K562 (cell line): ENCODE measurements around the gene RALGAPA2.

ENCODE experiments used
- BRCA1 ChIP-seq, 2 experiments: fragments of 450-650 bp in 1 of 2; sonication (generic) in 1 of 2; formaldehyde crosslinking in 1 of 2; IDR thresholded peaks; 2 replicates each; pipeline versions ENCODE4 v1.5.0 to v1.6.1; 2017 to 2020; ENCODE audit warnings: mild to moderate bottlenecking in 1 of 2, missing genetic modification reagents in 1 of 2
- ELF4 ChIP-seq: fragments of 450-650 bp; formaldehyde crosslinking; IDR thresholded peaks from 2 replicates; pipeline ENCODE4 v1.4.0; 2022; ENCODE audit warnings: missing genetic modification characterization
- JUNB ChIP-seq: fragments of 450-650 bp; formaldehyde crosslinking; conservative IDR thresholded peaks from 2 replicates; pipeline ENCODE4 v1.4.0; 2020; ENCODE audit warnings: mild to moderate bottlenecking
- MYC ChIP-seq, 2 experiments: fragments of 250-450 bp in 1 of 2; sonication (Bioruptor Pico) in 1 of 2; IDR thresholded peaks; 2 replicates each; pipeline versions ENCODE4 v1.5.1 to v1.6.1; 2012 to 2021; ENCODE audit warnings: low read depth in 2 of 2, borderline replicate concordance in 1 of 2, improper control_type of control experiment in 1 of 2, low read length in 1 of 2, mild to moderate bottlenecking in 1 of 2, moderate library complexity in 1 of 2
- NR1H2 ChIP-seq: sonication (generic); formaldehyde crosslinking; IDR thresholded peaks from 2 replicates; pipeline ENCODE4 v1.4.0; 2020; ENCODE audit warnings: mild to moderate bottlenecking, missing genetic modification reagents
- NR3C1 ChIP-seq: sonication (generic); formaldehyde crosslinking; IDR thresholded peaks from 2 replicates; pipeline ENCODE4 v1.8.1; 2022; ENCODE audit warnings: missing genetic modification reagents
- POLR2A ChIP-seq: fragments of 450-650 bp; conservative IDR thresholded peaks from 2 replicates; pipeline ENCODE4 v1.6.1; 2016
- RAD21 ChIP-seq, 2 experiments: fragments of 250-450 bp in 1 of 2; fragments of 450-650 bp in 1 of 2; sonication (Bioruptor Pico) in 1 of 2; formaldehyde crosslinking in 1 of 2; IDR thresholded peaks in 1 of 2; conservative IDR thresholded peaks in 1 of 2; 2 replicates each; pipeline versions ENCODE4 v1.4.0 to v1.8.0; 2020 to 2022; ENCODE audit warnings: mild to moderate bottlenecking in 2 of 2, moderate library complexity in 1 of 2
- TAF1 ChIP-seq: IDR thresholded peaks from 2 replicates; pipeline ENCODE4 v1.6.1; 2011; ENCODE audit warnings: mild to moderate bottlenecking, low read length, moderate library complexity; ENCODE audit not compliant: insufficient read depth, control insufficient read depth, severe bottlenecking; ENCODE audit errors: extremely low read depth
- ZNF780A ChIP-seq: fragments of 250-450 bp; sonication (Bioruptor Pico); IDR thresholded peaks from 2 replicates; pipeline ENCODE4 v1.5.0; 2021; ENCODE audit warnings: mild to moderate bottlenecking
- TF ChIP-seq, protein P1 (sequence below): fragments of 450-650 bp; IDR thresholded peaks from 2 replicates; pipeline ENCODE4 v1.6.1; 2016; ENCODE audit warnings: antibody characterized with exemption
- TF ChIP-seq, protein P2 (sequence below): sonication (generic); formaldehyde crosslinking; IDR thresholded peaks from 2 replicates; pipeline ENCODE4 v1.8.0; 2022; ENCODE audit warnings: mild to moderate bottlenecking, low read depth, missing genetic modification reagents

GRCh38 chr20:20404633-20405032 lies 307.8 kb downstream of the RALGAPA2 start:
- TF ChIP-seq MYC (IDR thresholded peaks at IDR 0.05; ENCODE audit: low read depth, low read length), result no peak
- TF ChIP-seq MYC (CRISPR knock-in tag; IDR thresholded peaks at IDR 0.05; ENCODE audit: borderline replicate concordance, low read depth), result no peak
- no peak for TF ChIP-seq NR1H2 (CRISPR knock-in tag)
- no peak for TF ChIP-seq JUNB (CRISPR knock-in tag)
- TF ChIP-seq POLR2A, result no peak
- TF ChIP-seq NR3C1 (CRISPR knock-in tag), result no peak
- no peak for TF ChIP-seq ELF4 (CRISPR knock-in tag)
- no peak for TF ChIP-seq TAF1
- TF ChIP-seq, protein P1, sequence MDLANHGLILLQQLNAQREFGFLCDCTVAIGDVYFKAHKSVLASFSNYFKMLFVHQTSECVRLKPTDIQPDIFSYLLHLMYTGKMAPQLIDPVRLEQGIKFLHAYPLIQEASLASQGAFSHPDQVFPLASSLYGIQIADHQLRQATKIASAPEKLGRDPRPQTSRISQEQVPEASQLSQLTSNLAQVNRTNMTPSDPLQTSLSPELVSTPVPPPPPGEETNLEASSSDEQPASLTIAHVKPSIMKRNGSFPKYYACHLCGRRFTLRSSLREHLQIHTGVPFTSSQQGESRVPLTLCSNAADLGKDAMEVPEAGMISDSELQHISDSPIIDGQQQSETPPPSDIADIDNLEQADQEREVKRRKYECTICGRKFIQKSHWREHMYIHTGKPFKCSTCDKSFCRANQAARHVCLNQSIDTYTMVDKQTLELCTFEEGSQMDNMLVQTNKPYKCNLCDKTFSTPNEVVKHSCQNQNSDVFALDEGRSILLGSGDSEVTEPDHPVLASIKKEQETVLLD, result no peak
- TF ChIP-seq, protein P2, sequence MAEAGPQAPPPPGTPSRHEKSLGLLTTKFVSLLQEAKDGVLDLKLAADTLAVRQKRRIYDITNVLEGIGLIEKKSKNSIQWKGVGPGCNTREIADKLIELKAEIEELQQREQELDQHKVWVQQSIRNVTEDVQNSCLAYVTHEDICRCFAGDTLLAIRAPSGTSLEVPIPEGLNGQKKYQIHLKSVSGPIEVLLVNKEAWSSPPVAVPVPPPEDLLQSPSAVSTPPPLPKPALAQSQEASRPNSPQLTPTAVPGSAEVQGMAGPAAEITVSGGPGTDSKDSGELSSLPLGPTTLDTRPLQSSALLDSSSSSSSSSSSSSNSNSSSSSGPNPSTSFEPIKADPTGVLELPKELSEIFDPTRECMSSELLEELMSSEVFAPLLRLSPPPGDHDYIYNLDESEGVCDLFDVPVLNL, result no peak
- TF ChIP-seq RAD21 (CRISPR knock-in tag; conservative IDR thresholded peaks at IDR 0.05 in 1 of 2, IDR thresholded peaks at IDR 0.05 in 1 of 2), result no peak
- no peak for TF ChIP-seq ZNF780A
- no peak for TF ChIP-seq BRCA1 (IDR thresholded peaks at IDR 0.05)
- TF ChIP-seq BRCA1 (CRISPR knock-in tag; IDR thresholded peaks at IDR 0.05), result no peak
